Type B pancreatic cell (in vitro differentiated cells): ENCODE results near the gene CACNA1D. TPM values are rescaled to one million over a fixed set of nuclear protein-coding genes. Genes with fewer than 3 reads are reported as not detected.
A peak's percentile ranks its signal among the peaks of the same experiment; 100 is the strongest.

ENCODE experiments used
- DNase-seq: peaks from one replicate; pipeline ENCODE4 v3.0.0; 2021; ENCODE audit warnings: mixed read lengths; ENCODE audit not compliant: unreplicated experiment; ENCODE audit errors: extremely low spot score
- H3K27ac Mint-ChIP-seq: 2 replicates; pipeline ENCODE4 v1.8.0; 2021; ENCODE audit warnings: mild to moderate bottlenecking, mixed read lengths
- H3K27me3 Mint-ChIP-seq: 2 replicates; pipeline ENCODE4 v1.8.0; 2021; ENCODE audit warnings: mixed read lengths
- H3K36me3 Mint-ChIP-seq: 2 replicates; pipeline ENCODE4 v1.8.0; 2021; ENCODE audit warnings: mixed read lengths
- H3K4me1 Mint-ChIP-seq: one replicate; pipeline ENCODE4 v1.8.0; 2021; ENCODE audit warnings: mixed read lengths; ENCODE audit not compliant: unreplicated experiment
- H3K4me3 Mint-ChIP-seq: 2 replicates; pipeline ENCODE4 v1.8.0; 2021; ENCODE audit warnings: mild to moderate bottlenecking, mixed read lengths
- H3K9me3 Mint-ChIP-seq: 2 replicates; pipeline ENCODE4 v1.8.0; 2021; ENCODE audit warnings: mixed read lengths
- CTCF ChIP-seq: fragments of 200-600 bp; sonication (generic); conservative IDR thresholded peaks from 2 replicates; pipeline ENCODE4 v1.5.0; 2021; ENCODE audit warnings: antibody characterized with exemption, mild to moderate bottlenecking
- total RNA-seq: library from RNA; stranded (reverse); gene quantifications from 2 replicates; pipeline ENCODE4 v1.2.1, GENCODE V29; 2021; ENCODE audit warnings: low replicate concordance

Gene CACNA1D
- total RNA-seq, 1 donor from 2014 or later = 17.4 TPM

- no peaks in the 10 kb centered on the region for H3K27me3 Mint-ChIP-seq
- H3K27ac Mint-ChIP-seq = peak overlapping the region; percentile 41
- no peaks in the 10 kb centered on the region for H3K36me3 Mint-ChIP-seq
- no peak overlapping the region for H3K4me3 Mint-ChIP-seq
- no peak for DNase-seq
- no peaks in the 10 kb centered on the region for H3K9me3 Mint-ChIP-seq
- H3K4me1 Mint-ChIP-seq = peaks cover 11% of the 10 kb centered on the region
- no peak for TF ChIP-seq CTCF
Measured at GRCh38 chr3:53754325-53754724, 259.9 kb downstream of the CACNA1D start.

DNA sequence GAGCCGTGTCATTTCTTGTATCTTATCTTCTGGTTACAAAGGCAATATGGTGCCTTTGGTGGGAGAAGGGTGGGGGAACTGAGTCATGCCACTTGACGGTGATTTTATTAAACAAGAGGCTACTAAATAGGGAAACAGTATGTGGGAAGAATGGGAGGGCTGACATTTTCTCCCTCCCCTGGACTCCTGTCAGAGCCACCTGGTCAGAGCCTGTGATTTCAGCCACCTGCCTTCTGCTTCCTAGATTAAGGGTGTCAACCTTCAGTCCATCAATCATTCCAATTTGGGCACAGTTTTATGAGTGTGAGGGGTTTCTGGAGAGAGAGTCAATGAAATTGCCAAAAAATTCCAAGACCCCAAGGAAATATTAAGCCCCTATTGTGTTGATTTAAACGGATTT, 264.4 kb downstream of the CACNA1D start:
- H3K4me1 Mint-ChIP-seq = peaks cover 4% of the 10 kb centered on the region
- H3K4me3 Mint-ChIP-seq = no peak overlapping the region
- no peak for DNase-seq
- TF ChIP-seq CTCF = no peak
- no peak overlapping the region for H3K27ac Mint-ChIP-seq
- no peaks in the 10 kb centered on the region for H3K27me3 Mint-ChIP-seq
- H3K9me3 Mint-ChIP-seq = no peaks in the 10 kb centered on the region
- H3K36me3 Mint-ChIP-seq = no peaks in the 10 kb centered on the region

DNA sequence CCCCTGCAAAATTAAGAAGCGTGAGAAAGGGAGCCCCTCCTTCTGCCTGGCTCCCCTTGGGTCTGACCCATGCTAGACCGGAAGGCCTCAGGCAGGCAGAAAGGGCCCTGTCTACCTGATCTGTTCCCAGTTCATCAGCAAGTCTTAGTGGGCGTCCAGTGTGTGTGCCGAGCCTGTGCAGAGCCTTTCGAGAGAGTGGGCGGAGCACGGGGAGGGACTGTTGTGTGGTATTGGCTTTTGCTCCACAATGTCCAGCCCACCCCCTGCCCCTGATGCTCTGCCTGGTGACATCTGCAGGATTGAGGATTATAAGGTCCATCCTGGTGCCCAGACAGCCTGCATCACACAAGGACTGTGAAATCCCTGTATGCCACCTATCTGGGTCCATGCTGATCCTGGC, 268.9 kb downstream of the CACNA1D start:
- no peak for DNase-seq
- Mint-ChIP-seq H3K9me3 (no peaks in the 10 kb centered on the region), H3K36me3 (no peaks in the 10 kb centered on the region), H3K27ac (no peak overlapping the region), H3K27me3 (peaks cover 3% of the 10 kb centered on the region), H3K4me1 (peaks cover 7% of the 10 kb centered on the region), H3K4me3 (no peak overlapping the region)
- no peak for TF ChIP-seq CTCF

- Mint-ChIP-seq H3K9me3 (no peaks in the 10 kb centered on the region), H3K27ac (no peak overlapping the region), H3K4me3 (no peak overlapping the region), H3K27me3 (peaks cover 3% of the 10 kb centered on the region), H3K36me3 (no peaks in the 10 kb centered on the region), H3K4me1 (peaks cover 15% of the 10 kb centered on the region)
- no peak for TF ChIP-seq CTCF
- no peak for DNase-seq
Measured at GRCh38 chr3:53764026-53764775, 269.8 kb downstream of the CACNA1D start.

DNA sequence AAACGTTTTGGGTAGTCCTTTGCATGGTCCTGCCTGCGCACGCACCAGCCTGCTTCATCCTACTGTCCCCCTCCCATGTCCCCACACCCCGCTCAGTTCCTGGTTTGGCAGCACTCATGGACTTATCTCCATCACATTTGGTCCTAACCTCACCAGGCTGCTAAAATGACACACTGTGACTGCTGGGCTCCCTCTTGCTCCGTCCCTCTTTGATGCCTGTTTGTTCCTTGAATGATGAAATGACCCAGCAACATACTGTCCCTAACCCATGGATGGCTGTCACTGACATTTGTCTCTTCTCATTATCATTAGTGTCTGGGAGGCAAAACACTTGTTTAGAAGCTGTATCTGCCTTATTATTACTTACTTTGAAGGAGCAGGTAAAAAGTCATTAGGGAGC, 271.3 kb downstream of the CACNA1D start:
- no peak overlapping the region for H3K27ac Mint-ChIP-seq
- H3K27me3 Mint-ChIP-seq = peaks cover 6% of the 10 kb centered on the region
- H3K4me1 Mint-ChIP-seq = peaks cover 15% of the 10 kb centered on the region
- H3K4me3 Mint-ChIP-seq = no peak overlapping the region
- no peak for DNase-seq
- no peak for TF ChIP-seq CTCF
- no peaks in the 10 kb centered on the region for H3K9me3 Mint-ChIP-seq
- no peaks in the 10 kb centered on the region for H3K36me3 Mint-ChIP-seq

GRCh38 chr3:53766706-53767105, 272.3 kb downstream of the CACNA1D start:
- Mint-ChIP-seq H3K4me1 (peaks cover 15% of the 10 kb centered on the region), H3K27me3 (peaks cover 6% of the 10 kb centered on the region), H3K4me3 (no peak overlapping the region), H3K36me3 (no peaks in the 10 kb centered on the region), H3K27ac (no peak overlapping the region), H3K9me3 (no peaks in the 10 kb centered on the region)
- DNase-seq = no peak
- TF ChIP-seq CTCF = no peak
